GM13976 (cell line): ENCODE measurements around the gene UPF2.
"Not testable (repeated sequence)": the region's sequence is repeated elsewhere in the genome, so short reads cannot be mapped to it uniquely, and the experiment has no call there.

Experiments
- DNase-seq: peaks from one replicate; pipeline ENCODE4 v3.0.0; 2012; ENCODE audit warnings: low spot score
- CTCF ChIP-seq: IDR thresholded peaks from 2 replicates; pipeline ENCODE4 v1.5.1; 2012; ENCODE audit warnings: borderline replicate concordance, mild to moderate bottlenecking; ENCODE audit not compliant: insufficient read depth; ENCODE audit errors: extremely low read depth, missing control alignments, control extremely low read depth
- in situ Hi-C: fragments of 300-500 bp; cut with MboI; formaldehyde crosslinking; loops from one replicate; pipeline ENCODE4 v1.12.0; 2022; ENCODE audit warnings: low sequenced_read_pairs, mixed read lengths, inconsistent platforms; ENCODE audit not compliant: unreplicated experiment

UPF2 gene

GRCh38 chr10:11993834-11994468 lies 48.7 kb downstream of the UPF2 start:
- no peak for TF ChIP-seq CTCF
- peak; percentile 75 for DNase-seq
- in situ Hi-C loops, result no loop called here

DNA sequence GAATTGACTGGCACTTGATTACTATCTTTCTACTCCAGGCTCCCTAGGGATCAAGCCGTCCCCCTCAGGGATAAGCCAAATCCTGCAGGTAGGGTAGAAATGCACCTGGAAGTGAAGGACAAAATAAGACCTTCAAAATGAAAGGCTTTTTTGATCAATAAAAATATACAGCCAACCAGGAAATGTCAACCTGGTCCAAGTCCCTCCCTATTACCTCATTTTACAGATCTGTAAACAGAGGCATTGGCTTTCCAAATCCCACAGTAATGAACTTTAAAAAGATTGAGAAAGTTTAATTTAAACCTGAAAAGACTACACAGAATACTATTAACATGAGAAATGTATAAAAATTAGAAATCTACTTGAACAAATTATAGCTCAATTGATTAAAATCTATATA lies 53.7 kb downstream of the UPF2 start:
- in situ Hi-C loops, result loop anchor here (10.0 kb wide), 1 partner anchor 204 kb away; no protein-coding TSS in a partner anchor
- no peak for TF ChIP-seq CTCF
- DNase-seq, result no peak

- in situ Hi-C loops, result loop anchor here (10.0 kb wide), 1 partner anchor 202 kb away; no protein-coding TSS in a partner anchor
- peak; percentile 75 for DNase-seq
- peak; percentile 72 for TF ChIP-seq CTCF
These were observed 55.9 kb downstream of the UPF2 start for GRCh38 chr10:11986593-11987216.

- in situ Hi-C loops, result loop anchor here (10.0 kb wide), 1 partner anchor 197 kb away; no protein-coding TSS in a partner anchor
- DNase-seq, result no peak
- no peak for TF ChIP-seq CTCF
These were observed 60.4 kb downstream of the UPF2 start for GRCh38 chr10:11982253-11982652.

DNA sequence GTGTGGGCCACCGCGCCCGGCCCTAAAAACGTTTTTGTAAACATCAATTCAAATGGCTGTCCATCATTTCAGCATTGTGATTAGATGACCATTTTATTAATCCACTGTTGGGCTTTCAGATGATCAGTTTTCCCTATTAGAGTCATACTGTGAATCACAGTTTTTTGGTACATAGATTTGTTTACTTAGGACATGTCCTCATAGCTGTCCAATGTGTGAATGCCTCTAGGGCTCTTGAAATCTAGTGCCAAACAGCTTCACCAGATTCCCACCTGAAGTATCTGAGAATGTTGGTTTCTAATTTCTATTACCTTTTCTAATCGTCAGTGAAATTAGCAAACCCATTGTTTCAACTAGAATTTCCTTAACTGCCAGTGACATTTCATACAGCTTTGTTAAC lies 66.8 kb downstream of the UPF2 start:
- no peak for DNase-seq
- in situ Hi-C loops, result no loop called here
- TF ChIP-seq CTCF, result no peak

DNA sequence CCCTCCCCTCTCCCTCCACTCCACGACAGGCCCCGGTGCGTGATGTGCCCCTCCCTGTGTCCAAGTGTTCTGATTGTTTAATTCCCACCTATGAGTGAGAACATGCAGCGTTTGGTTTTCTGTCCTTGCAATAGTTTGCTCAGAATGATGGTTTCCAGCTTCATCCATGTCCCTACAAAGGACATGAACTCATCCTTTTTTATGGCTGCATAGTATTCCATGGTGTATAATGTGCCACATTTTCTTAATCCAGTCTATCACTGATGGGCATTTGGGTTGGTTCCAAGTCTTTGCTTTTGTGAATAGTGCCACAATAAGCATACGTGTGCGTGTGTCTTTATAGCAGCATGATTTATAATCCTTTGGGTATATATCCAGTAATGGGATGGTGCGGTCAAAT lies 70.1 kb downstream of the UPF2 start:
- in situ Hi-C loops, DNase-seq: not testable (repeated sequence)

- in situ Hi-C loops, result no loop called here
- no peak for TF ChIP-seq CTCF
- no peak for DNase-seq
These were observed 80.4 kb downstream of the UPF2 start for GRCh38 chr10:11962176-11962575.
